ENCODE results near the gene TNS3. TPM values are rescaled to one million over a fixed set of nuclear protein-coding genes. Genes with fewer than 3 reads are reported as not detected.

Gene TNS3
- total RNA-seq, 1 experiment from 2014 or later: 143 TPM

- H3K36me3 ChIP-seq (ENCODE audit: low read depth): peaks cover 21% of the 10 kb centered on the region
- CTCF ChIA-PET: no interaction called here
- H3K4me2 ChIP-seq: no peak overlapping the region
- H2AFZ ChIP-seq: no peak overlapping the region
- no peak overlapping the region for H3K27ac ChIP-seq
- H3K9me3 ChIP-seq (ENCODE audit: insufficient read depth, low read depth): no peaks in the 10 kb centered on the region
- H3K4me3 ChIP-seq: no peak overlapping the region
- DNase-seq: no peak
- H4K20me1 ChIP-seq (ENCODE audit: insufficient read depth): peaks cover 98% of the 10 kb centered on the region
- no TSS peak for BruUV-seq (replicated peaks)
- POLR2A ChIA-PET (ENCODE audit: unreplicated experiment): no interaction called here
- no peak for TF ChIP-seq EZH2 (IDR thresholded peaks at IDR 0.05; ENCODE audit: low read depth)
- TF ChIP-seq CTCF (conservative IDR thresholded peaks at IDR 0.05): no peak
- intact Hi-C loops (cut with micrococcal nuclease; ENCODE audit: unreplicated experiment): no loop called here
- no peaks in the 10 kb centered on the region for H3K9me2 ChIP-seq (ENCODE audit: insufficient read depth)
- H3F3A ChIP-seq (ENCODE audit: insufficient read depth, low read depth): peaks cover 33% of the 10 kb centered on the region
- H3K79me2 ChIP-seq (ENCODE audit: low read depth): peaks cover 44% of the 10 kb centered on the region
- no peaks in the 10 kb centered on the region for H3K4me1 ChIP-seq (replicated peaks; ENCODE audit: insufficient read depth)
- no peaks in the 10 kb centered on the region for H3K27me3 ChIP-seq (ENCODE audit: insufficient read depth, low read depth)
These were observed 231.5 kb downstream of the TNS3 start for GRCh38 chr7:47350425-47350824.

- H4K20me1 ChIP-seq (ENCODE audit: insufficient read depth): peaks cover 89% of the 10 kb centered on the region
- no peak overlapping the region for H3K4me2 ChIP-seq
- H3K36me3 ChIP-seq (ENCODE audit: low read depth): peaks cover 14% of the 10 kb centered on the region
- ChIA-PET CTCF (no interaction called here), POLR2A (ENCODE audit: unreplicated experiment) (no interaction called here)
- no peaks in the 10 kb centered on the region for H3K4me1 ChIP-seq (replicated peaks; ENCODE audit: insufficient read depth)
- H3K9me2 ChIP-seq (ENCODE audit: insufficient read depth): no peaks in the 10 kb centered on the region
- intact Hi-C loops (cut with micrococcal nuclease; ENCODE audit: unreplicated experiment): no loop called here
- BruUV-seq (replicated peaks): no TSS peak
- TF ChIP-seq EZH2 (IDR thresholded peaks at IDR 0.05; ENCODE audit: low read depth) (no peak), CTCF (conservative IDR thresholded peaks at IDR 0.05) (no peak)
- no peak overlapping the region for H2AFZ ChIP-seq
- no peaks in the 10 kb centered on the region for H3K27me3 ChIP-seq (ENCODE audit: insufficient read depth, low read depth)
- H3K79me2 ChIP-seq (ENCODE audit: low read depth): peaks cover 34% of the 10 kb centered on the region; the same call in 1 of the 2 replicates
- no peaks in the 10 kb centered on the region for H3K9me3 ChIP-seq (ENCODE audit: insufficient read depth, low read depth)
- no peak overlapping the region for H3K27ac ChIP-seq
- no peak overlapping the region for H3K4me3 ChIP-seq
- H3F3A ChIP-seq (ENCODE audit: insufficient read depth, low read depth): peaks cover 33% of the 10 kb centered on the region
- DNase-seq: no peak
These were observed 232.5 kb downstream of the TNS3 start for GRCh38 chr7:47349401-47349800.

- TF ChIP-seq CTCF (conservative IDR thresholded peaks at IDR 0.05): no peak
- no peak for TF ChIP-seq EZH2 (IDR thresholded peaks at IDR 0.05; ENCODE audit: low read depth)
- BruUV-seq (replicated peaks): no TSS peak
- Histone ChIP-seq H3K4me3 (no peak overlapping the region), H2AFZ (no peak overlapping the region), H3K36me3 (ENCODE audit: low read depth) (peaks cover 24% of the 10 kb centered on the region), H3K9me3 (ENCODE audit: insufficient read depth, low read depth) (no peaks in the 10 kb centered on the region), H4K20me1 (ENCODE audit: insufficient read depth) (peaks cover 88% of the 10 kb centered on the region), H3F3A (ENCODE audit: insufficient read depth, low read depth) (peaks cover 34% of the 10 kb centered on the region; the same call in 1 of the 2 replicates), H3K4me1 (replicated peaks; ENCODE audit: insufficient read depth) (no peaks in the 10 kb centered on the region), H3K4me2 (no peak overlapping the region), H3K27me3 (ENCODE audit: insufficient read depth, low read depth) (no peaks in the 10 kb centered on the region), H3K27ac (no peak overlapping the region), H3K79me2 (ENCODE audit: low read depth) (peaks cover 20% of the 10 kb centered on the region; the same call in 1 of the 2 replicates), H3K9me2 (ENCODE audit: insufficient read depth) (no peaks in the 10 kb centered on the region)
- ChIA-PET POLR2A (ENCODE audit: unreplicated experiment) (no interaction called here), CTCF (no interaction called here)
- DNase-seq: no peak
- intact Hi-C loops (cut with micrococcal nuclease; ENCODE audit: unreplicated experiment): no loop called here
These were observed 234.0 kb downstream of the TNS3 start for GRCh38 chr7:47347816-47348385.
